RPMI7951 (cell line): ENCODE data around the gene KIF6. TPM values are rescaled to one million over a fixed set of nuclear protein-coding genes. Genes with fewer than 3 reads are reported as not detected.
A peak's percentile ranks its signal among the peaks of the same experiment; 100 is the strongest.

ENCODE experiments used
- DNase-seq: peaks from one replicate; pipeline ENCODE4 v3.0.0-alpha.2; 2012; ENCODE audit warnings: low read depth
- total RNA-seq: library from RNA; depleted of rRNA; stranded (reverse); fragments of >200 nt; shearing (Covaris generic); gene quantifications from 2 replicates; pipeline ENCODE4 v1.2.3, GENCODE V29; 2014

Gene KIF6
- total RNA-seq, 1 experiment from 2014 or later = 2.6 TPM

DNA sequence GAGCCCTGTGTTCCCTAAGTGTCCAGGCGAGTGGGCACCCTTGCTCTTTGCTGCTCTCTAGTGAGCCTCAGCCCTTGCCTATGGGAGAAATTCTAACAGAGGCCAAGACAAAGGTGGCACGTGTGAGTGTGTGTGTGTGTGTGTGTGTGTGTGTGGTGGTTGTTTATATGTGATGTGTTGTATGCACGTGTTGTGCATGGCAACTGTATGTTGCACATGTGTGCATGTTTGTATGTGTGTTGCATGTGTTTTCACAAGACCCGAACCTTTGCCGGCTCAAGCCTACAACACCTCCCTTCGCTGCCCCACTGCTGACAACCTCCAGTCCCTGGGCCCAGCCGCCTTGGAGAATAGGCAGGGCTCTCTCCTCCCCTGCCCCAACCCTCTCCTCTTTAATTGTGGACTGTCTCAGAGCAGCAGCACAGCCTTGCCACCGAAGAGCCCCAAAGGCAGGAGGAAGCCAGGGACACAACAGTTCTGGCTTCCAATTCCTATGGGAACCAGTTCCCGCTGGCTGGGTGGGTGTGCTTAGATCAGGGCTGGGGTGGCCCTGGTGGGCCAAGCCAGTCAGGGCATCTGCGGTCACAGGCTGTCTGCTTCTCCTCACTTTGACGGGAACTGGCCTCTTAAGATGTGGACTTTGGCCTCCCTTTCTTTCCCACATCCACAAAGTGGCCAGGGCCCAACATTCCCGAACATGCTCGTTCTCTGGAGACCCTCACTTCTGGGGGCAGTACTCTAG lies 405.4 kb downstream of the KIF6 start:
- no peak for DNase-seq

DNA sequence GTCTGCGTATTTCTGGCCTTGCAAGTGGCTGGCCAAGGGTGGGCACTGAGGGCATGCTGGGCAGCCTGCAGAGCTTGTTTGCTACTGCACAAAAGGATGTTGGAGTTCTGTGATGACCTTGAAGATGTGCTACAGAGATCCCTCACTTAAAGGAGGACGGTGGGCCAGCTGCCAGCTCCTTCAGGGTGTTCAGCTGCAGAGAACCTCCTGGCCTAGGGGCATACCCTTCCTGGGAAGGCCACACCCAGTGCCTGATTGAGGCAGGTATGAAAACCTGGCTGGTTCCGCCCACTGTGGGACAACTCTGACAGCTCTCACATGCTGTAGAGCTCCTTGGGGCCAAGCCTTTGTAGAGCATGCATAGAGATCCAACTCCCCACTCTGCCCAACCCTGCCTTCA lies 408.0 kb downstream of the KIF6 start:
- no peak for DNase-seq

DNA sequence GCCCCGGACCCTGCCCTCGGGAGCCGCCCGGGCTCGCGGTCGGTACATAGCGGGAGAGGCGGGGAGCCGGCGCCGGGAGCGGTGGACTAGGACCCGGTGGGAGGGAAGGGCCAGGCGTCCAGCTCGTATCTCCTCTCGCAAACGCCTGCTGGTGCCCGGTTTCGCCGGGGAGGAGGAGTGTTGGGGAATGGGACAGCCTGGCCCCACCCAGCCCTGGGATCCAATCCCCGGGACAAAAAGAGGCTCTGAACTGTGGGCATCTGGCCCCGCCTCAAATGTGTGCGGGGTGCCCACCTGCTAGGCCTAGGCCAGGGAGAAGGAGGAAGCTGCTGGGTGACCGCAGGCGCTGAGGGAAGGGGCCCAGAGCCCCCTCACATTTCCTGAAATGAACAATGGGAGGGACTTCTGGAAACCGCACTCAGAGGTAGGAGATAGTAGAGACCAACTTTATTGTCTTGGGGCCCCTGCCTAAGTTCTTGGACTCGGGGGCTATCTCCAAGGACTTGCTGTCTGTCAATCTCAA lies 410.9 kb downstream of the KIF6 start, which contains the start of gene KCNK17:
Gene KCNK17, minus strand, starts transcription at position 147 of the 523 bp plus-strand sequence. Its CDS starts 99 bp downstream, at position 48.
- DNase-seq = no peak

DNA sequence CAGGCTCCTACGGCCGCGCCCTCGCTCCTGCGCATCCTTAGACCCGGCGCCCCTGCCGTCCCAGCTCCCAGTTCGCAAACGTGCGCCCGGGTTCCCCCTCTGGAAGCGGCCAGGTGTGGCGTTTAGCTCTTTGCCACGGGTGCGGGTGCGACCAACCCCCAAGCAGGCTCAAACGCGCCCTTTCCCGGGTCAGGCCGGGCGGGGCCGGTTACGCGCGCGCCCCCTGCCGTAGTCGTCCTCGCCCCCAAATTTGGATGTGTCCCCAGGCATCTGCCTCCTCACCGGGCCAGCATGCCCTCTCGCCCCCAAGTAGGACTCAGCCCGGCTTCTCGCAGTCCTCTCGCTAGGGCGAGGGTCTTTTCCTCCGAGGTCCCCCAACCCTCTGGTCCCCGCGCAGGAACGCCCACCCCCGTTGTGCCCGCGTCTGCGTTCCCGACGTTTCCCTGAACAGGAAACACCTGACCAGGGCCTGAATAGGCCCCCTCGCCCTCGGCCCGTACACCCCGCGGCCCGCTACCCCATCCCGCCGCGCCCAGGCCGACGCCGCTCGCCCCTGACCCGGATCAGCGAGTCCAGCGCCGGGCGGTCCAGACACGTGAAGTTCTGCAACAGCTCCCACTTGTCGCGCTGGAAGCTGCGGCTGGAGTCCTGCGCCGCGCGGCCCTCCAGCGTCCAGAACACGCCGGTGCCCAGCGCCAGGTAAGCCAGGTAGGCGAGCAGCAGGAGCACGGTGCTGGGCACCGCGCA lies 411.5 kb downstream of the KIF6 start:
- DNase-seq = no peak

DNA sequence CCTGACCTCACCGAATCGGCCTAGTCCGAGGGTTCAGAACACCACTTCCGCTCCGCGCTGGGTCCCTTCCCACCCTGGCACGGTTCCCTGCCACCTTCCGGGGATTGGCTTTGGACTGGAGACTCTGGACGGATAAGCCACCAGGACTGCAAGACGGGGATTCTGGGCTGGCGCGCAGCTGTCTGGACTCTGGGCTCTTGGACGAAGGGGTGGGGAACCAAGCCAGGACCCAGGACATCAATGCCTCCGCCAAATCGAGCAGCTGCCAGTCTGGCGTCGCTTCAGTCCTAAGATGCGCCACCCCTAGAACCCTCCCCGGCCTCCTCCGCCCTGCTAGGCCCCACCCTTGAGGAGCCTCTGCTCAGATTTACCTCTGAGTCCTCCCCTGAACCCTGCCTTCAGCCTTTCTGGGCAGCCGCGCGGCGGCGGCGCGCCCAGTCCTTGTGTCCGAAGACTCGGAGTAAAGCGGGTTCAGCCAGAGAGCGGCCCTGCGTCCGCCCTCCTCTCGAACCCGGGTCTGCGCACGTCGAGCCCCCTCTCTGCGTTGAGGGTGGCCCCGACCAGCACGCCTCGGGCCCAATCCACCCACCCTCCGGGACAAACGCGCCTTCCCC lies 412.2 kb downstream of the KIF6 start:
- peak; percentile 16 for DNase-seq

DNA sequence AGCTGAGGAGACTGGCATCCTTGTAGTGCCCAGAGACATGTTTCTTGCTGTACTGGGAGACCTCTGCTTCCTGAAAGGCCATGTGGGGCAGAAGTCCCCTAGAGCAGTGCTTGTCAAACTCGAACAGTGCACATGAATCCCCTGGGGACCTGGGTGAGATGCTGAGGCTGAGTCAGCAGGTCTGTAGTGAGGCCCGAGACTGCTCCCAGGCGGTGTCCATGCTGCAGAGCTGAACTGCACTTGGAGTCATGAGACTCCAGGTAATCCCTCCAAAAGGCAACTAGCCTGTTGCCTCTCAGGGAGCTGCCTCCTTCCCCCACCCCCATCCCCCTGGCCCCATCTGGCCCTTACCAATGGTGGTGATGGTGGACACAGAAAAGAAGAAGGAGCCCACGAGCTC lies 414.7 kb downstream of the KIF6 start:
- DNase-seq = no peak

DNA sequence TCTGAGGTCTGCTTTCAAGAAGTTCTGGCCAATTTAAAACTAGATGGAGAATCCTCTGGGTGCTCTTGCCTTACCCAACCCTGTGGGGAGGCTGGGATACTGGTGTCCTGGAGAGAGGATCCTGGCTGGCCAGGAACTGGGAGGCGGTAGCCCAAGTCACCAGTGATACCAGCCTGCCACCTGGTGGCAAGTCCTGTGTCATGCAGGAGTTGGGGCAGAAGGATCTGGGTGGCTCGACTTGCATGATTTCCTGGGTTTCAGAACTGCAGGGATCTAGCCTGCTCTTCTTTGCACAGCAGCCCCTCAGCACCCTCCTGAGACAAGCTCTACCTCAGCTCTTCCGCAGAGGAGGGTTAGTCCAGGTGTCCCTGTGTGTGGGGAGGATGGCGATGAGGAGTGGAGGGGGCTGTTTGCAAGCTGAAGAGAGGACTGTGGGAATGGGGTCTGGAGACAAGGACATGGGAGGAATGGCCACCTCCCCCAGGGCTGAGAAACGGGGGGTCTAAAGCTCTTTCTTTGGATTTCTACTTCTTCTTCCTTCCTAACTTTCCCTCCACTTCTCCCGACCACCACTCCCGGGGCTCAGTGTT lies 415.2 kb downstream of the KIF6 start:
- DNase-seq = peak; percentile 58

DNA sequence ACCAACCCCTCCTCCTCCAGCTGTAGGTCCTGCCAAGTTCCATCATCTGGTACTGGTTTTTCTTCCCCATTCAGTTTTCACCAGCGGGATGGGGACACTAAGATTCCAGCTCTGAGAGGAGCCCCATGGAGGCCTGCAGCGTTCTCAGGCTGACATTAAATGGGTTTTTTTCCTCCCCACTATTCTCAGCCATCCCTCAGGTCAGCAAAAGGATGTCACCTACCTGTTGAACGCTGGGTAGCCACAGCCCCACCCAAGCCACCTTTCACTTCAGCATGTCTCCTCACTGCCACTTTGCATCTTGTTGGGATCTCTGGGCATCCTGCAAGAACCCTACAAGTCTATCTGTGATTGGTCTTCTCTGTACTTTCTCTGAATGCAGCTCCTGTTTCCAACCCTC lies 417.7 kb downstream of the KIF6 start:
- DNase-seq = no peak

DNA sequence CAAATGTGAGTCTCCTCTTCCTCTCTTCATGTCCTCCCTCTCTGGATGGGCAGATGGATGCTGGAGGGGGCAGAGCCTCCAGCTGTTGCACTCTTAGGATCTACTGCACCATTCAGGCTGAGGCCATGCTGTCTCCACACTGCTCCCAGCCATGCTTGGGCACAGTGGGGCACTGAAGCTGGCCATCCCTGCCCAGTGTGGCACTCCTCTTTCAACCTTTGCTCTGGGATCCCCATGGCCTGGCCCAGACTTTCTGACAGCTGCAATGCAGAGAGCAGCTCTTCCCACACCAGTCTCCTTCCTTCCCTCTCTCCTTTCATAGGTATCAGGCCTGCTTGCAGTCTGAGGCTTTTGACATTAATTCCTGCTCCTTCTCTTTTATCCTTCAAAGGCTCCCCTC lies 420.3 kb downstream of the KIF6 start:
- no peak for DNase-seq

DNA sequence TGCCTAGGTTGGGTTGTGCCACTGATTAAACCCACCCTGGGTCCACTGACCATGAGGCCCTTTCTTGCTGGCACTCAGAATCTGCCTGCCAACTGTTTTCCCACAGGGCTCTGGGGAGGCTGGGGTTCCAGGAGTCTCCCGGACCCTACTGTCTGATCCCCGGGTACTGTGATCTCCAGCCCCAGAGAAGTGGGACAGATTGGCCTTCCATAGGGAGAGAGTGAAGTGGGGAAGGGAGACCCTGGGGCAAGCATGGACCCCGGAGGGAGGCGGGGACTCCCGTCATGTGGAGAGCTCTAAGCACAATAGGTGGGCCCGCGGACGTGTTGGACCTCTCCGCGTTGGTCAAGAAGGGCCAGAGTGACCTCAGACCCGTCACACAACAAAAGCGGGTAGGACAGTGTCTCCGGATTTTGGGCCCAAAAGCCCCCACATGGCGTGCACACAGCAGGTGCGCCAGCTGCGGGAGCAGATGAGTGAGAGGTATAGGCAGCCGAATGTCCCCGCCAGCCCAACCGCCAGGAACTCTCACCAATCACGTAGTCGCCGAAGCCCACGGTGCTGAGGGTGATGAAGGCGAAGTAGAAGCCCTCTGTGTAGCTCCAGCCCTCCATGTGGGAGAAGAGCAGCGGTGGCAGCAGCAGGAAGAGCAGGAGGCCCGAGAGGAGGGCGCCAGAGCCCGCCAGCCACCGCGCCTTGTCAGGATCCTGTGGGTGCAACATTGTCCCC lies 421.6 kb downstream of the KIF6 start:
- no peak for DNase-seq

DNA sequence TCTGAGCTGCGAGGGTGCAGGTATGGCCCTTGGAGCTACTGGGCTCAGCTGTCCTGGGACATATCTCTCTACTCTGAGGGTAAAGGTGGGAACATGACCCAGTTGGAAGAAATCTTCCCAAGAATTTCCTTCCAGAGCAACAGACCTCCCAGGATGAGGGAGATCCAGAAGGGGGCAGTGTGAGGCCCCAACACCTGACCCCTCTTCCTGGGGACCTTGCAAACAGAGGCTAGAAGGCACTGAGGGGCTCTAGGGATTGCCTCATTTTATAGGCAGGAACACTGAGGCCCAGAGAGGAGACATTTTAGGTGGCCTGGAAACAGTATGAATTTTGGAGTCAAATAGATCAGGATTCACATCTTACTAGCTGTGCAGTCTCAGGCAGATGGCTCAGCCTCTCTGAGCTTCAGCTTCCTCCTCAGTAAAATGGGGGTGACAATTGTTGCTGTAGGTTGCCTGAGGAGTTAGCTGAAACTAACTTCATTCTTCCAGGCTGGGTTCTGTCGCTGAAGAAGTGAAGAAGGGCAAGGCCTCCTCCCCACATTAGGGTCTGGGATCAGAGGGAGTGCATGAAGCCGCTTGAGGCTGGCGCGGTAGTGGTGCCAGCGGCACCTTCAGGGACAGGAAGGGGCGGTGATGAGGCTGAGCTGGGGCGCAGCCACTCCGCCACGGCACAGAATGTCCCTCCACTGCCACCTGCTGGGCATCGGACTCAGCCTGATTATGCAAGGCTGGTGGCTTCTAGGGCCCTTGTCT lies 422.4 kb downstream of the KIF6 start:
- DNase-seq = peak; percentile 65

DNA sequence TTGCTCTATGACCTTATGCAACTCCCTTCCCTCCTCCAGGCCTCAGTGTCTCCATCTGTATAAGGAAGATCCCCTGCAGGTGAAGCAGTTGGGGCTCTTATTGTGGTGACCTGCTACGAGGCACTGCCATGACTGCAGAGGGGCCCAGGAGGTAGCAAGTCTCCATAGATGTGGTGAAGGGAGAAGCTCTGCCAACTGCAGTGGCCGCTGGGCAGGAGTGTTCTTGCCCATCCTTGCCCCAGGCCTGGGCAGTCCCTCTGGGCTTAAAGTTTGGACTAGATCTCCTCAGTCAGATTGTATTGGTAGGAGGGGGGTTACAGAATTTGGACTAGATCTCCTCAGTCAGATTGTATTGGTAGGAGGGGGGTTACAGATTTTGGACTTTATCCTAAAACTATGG lies 423.2 kb downstream of the KIF6 start:
- DNase-seq = no peak

DNA sequence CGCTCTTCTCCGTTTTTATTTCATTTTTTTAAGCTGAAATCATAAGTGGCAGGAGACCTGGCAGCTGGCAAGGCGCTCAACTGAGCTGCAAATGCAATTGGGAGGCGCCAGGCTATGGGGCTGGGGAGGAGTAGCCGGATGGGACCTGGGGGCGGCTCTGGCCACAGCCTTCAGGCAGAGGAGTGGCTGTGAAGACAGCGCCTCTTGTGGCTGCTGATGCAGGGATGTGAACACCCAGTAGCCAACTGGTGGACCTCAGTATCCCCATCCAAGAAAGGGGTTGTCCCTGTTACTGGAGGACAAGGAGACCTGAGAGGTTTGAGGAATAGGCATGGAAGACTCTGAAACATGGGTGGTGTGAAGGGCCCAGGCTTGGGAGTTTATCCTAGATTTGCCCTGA lies 423.6 kb downstream of the KIF6 start:
- peak; percentile 21 for DNase-seq

DNA sequence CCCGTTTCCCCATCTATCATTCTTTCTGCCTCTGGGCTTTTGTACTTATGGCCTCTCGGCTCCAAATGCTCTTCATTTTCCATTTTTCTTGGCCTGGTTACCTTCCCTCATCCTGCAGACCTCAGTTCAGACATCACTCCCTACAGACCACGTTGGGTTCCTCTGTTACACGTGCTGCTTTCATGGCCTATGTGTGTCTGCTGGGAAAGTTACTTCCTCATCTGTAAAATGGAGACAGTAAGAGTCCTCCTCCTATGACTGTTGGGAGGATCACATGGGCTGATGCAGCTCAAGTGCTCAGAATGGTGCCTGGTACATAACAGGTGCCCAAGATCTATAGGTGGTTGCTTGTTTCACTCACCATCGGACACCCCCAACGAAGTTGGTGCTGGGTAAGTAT lies 424.5 kb downstream of the KIF6 start:
- DNase-seq = no peak

DNA sequence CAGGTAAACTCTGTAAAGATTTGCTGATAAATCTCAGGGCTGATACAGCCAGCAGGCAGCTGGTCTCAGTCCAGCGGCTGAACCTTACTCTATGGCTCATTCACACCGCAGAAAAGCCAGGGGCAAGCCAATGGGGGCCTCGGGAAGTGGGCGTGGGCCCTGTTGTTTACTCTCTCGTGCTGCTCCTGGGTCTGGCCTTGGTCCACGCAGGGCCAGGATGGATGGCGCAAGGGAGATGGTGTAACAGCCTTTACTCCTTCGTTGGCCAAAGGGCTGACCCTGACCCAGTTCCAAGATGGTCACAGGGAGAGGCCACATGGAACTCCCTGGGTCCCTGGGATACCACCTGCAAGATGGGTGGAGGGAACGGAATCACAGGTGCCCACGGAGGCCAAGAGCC lies 427.1 kb downstream of the KIF6 start:
- DNase-seq = peak; percentile 35

DNA sequence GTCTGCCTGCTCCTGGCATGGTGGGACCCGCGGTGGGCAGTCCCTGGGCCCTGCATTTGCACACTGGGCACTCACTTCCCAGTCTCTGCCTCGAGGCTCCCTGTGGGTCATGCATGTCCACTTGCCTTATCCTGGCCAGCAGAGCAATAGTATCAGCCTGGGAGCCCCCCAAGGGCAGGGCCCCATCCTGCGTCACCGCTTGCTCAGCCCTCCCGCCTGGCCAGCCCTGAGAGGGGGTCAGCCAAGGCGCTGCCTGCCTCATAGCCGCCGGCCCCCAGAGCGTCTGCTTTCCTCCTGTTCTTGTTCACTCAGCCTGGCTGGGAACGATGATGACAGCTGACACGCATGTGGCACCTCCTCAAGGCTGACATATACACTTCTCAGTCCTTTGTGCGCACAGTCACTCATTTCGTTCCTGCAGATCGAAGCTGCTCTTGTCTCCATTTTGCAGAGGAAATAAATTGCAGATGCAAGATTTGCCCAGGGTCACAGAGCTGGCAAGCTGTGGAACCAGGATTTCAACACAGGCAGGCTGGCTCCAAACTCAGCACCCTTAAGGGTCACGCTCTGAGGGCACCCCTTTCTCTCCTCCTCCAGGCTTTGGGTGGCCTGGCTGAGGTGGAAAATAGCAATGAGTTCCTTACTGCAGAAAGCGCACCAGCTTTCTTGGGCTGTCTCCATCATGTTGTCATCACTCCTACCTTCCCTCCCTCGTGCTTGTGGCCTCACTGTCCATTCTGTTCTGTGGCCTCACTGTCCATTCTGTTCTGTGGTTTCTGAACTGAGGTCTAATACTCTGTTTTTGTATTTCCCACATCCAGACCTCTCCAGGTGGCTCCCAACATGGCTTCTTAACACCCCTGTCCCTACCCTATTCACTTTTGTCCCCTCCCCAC lies 428.2 kb downstream of the KIF6 start:
- DNase-seq = peak; percentile 83

GRCh38 chr6:39295611-39296011 lies 429.6 kb downstream of the KIF6 start:
- DNase-seq = peak; percentile 42

DNA sequence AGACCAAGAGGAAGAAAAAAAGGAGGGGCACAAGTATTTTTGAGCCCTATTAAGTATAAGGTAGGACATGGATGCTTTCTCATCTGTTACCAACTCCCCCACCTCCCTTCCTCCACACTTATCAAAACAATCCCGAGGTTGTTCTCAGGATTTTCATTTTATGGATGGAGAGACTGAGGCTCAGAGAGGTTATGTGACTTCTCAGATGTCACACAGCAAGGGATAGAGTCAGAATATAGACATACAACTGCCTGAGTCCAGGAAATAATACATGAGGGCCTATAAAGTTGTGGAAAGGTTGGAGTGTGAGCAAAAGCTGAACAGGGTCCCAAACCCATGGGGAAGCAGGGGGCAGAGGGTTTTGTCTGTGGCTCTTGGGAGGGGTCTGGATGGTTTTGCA lies 430.3 kb downstream of the KIF6 start:
- no peak for DNase-seq

- peak; percentile 23 for DNase-seq
Observed at GRCh38 chr6:39294133-39294532, 431.1 kb downstream of the KIF6 start.

- no peak for DNase-seq
Observed at GRCh38 chr6:39292637-39293036, 432.6 kb downstream of the KIF6 start.
